DMS79 treated with DMSO at 0.1 percent for 48 hours (cell line): Measurements from ENCODE around the gene SOWAHA.
"Not testable (repeated sequence)": the region's sequence is repeated elsewhere in the genome, so short reads cannot be mapped to it uniquely, and the experiment has no call there.

ENCODE experiments used
- DNase-seq: peaks from one replicate; lab custom pipeline; 2025; lab: John Stamatoyannopoulos, UW

SOWAHA gene

DNA sequence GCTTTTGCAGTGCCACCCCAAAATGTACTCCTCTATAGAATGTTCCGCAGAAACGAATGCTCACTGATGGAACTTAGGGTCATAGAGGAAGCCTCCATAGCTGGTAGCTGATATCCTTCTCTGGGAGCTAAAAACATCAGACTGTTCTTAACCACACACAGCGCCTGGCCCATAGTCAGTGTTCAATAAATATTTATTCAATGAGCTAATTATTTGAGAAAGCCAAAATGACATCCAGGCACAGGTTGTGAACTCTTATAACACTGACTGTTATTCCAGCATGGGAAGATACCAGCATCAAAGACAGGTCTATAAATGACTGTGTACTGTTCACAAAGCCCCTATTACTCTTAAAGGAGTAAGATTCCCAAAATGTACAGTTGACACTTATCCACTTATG is 40.2 kb downstream of the SOWAHA start:
- no peak for DNase-seq

DNA sequence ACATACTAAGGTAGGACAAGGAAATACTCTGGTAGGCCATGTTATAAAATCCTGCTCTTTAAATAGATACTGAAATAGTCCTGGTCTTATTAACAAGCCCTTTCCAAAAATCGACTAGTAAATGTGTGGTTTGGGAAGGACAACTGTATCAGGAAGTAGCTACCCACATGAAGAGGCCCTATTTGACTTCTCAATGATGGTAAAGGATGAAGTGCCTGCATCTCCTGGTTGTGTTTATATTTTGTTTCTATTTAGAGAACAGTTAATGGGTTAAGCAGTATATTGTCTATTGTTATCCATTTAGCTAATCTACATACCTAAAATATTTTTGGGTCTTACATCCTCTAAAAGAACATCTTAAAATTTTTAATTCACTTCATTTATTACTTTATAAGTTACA is 40.7 kb downstream of the SOWAHA start:
- DNase-seq = no peak

DNA sequence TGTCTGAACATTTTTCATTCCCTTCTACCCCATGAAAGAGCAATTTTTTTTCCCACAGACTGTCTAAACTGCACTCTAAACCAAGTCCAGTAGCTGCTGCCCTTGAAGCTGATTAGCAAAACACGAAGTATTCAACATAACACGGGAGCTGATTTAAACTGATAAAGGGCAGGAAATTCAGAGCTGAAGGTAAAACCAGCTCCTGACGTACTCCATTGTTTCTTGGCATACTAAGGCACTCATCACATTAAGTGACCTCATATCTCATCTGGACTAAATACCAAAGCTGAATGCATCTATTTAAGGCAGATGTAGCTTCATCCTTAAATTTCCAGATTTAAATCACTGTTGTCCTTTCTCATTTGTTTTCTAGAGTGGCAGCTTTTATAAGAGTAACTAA is 41.2 kb downstream of the SOWAHA start:
- no peak for DNase-seq

DNA sequence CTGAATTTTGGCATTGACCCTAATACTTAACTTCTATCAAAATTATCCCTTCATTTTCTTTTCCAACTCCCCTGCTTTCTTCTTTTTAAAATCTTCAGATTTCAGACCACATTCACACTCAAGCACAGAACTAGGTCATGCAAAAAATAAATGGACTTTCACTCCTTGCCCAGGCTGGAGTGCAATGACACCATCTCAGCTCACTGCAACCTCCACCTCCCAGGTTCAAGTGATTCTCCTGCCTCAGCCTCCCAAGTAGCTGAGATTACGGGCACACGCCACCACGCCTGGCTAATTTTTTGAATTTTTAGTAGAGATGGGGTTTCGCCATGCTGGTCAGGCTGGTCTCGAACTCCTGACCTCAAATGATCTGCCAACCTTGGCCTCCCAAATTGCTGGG is 41.9 kb downstream of the SOWAHA start:
- not testable (repeated sequence) for DNase-seq

DNA sequence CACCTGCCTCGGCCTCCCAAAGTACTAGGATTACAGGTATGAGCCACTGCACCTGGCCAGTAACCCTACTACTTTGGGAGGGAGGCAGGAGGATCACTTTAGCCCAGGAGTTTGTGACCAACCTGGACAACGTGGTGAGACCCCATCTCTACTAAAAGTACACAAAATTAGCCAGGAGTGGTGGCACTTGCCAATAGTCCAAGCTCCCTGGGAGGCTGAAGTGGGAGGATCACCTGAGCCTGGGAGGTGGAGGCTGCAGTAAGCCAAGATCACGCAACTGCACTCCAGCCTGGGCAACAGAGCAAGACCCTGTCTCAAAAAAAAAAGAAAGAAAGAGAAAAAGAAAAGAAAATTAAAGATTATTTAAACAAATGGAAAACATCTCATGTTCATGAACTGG is 42.9 kb downstream of the SOWAHA start:
- no peak for DNase-seq

DNA sequence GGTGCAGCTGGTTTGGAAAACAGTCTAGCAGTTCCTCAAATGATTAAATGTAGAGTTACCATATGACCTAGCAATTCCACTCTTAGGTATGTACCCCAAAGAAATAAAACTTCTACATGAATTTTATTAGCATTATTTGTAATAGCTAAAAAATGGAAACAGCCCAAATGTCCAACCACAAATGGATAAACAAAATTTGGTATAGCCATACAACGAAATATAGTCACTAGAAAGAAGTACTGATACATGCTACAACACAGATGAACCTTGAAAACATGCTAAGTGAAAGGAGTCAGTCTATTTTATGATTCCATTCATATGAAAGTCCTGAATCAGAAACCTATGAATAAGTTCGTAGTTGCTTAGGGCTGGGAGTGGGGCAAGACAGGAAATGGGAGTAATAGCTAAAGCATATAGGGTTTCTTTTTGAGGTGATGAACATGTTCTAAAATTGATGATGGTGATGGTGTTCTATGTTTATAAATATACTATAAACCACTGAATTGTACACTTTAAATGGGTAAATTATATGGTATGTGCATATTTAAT is 46.9 kb downstream of the SOWAHA start:
- DNase-seq = no peak

DNA sequence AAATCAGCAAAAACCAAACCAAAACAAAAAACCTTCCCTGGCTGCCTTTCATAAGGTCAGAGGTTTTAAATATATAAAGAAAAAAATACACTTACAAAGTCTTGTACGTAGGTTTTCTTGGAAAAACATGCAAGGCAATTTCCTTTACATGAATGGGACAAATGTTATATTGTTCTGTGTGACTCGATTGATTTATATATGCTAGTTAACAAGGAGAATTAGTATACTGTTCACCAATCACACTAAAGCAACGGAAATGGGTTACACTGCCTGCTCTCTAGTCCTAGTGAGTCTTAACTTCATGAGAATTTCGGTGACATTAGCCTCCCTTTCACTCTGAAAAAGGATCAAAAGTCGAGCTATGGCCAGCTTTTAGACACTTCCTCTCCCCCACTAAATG is 47.6 kb downstream of the SOWAHA start:
- no peak for DNase-seq

DNA sequence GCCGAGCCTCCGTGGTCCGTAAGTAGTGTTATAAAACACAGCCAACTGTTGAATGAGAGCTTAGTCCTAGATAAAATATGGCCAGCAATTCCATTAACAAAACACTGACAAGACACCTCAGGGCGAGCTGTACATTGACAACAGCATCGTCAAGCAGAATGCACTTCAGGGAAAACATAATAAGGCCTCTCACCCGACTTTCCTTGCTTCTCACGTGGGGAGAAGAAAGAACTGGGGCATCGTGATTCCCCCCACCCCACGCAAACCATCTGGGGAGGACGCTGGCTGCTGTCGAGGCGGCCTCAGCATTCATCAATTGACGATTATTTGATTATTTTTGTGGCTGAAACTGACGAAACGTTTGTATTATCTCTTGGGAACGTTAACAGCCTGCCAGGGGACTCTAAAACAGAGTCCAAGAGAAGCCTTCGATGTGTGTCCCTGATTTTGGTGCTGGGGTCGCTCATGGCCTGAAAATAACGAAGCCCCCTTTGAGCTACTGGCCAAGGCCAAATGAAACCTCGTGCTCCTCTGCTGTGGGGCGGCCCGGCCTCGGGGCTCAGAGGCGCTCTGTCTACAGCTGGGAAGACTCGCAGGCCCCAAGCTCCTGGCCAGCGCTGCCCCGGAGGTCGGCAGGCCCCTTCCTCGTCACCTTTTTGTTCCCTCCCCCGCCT is 52.7 kb downstream of the SOWAHA start:
- DNase-seq = no peak
